Measurements from ENCODE around the gene GRIN3B.

The GRIN3B gene

GRCh38 chr19:991174-991931 lies 8.9 kb upstream of the GRIN3B start:
- DNase-seq (ENCODE audit: low spot score): no peak

- no peak for DNase-seq (ENCODE audit: low spot score)
Observed at GRCh38 chr19:991932-992669, 8.1 kb upstream of the GRIN3B start.

GRCh38 chr19:992670-993055 lies 7.6 kb upstream of the GRIN3B start:
- no peak for DNase-seq (ENCODE audit: low spot score)

GRCh38 chr19:993361-993830 lies 6.8 kb upstream of the GRIN3B start:
- DNase-seq (ENCODE audit: low spot score): no peak

- no peak for DNase-seq (ENCODE audit: low spot score)
Observed at GRCh38 chr19:993831-994393, 6.3 kb upstream of the GRIN3B start.

- no peak for DNase-seq (ENCODE audit: low spot score)
Observed at GRCh38 chr19:994516-994915, 5.7 kb upstream of the GRIN3B start.

GRCh38 chr19:995051-995827 lies 5.0 kb upstream of the GRIN3B start:
- no peak for DNase-seq (ENCODE audit: low spot score)

GRCh38 chr19:996051-996838 lies 4.0 kb upstream of the GRIN3B start:
- no peak for DNase-seq (ENCODE audit: low spot score)

GRCh38 chr19:998064-998463 lies 2.2 kb upstream of the GRIN3B start:
- DNase-seq (ENCODE audit: low spot score): no peak

- no peak for DNase-seq (ENCODE audit: low spot score)
Observed at GRCh38 chr19:999379-999719, 870 bp upstream of the GRIN3B start.

GRCh38 chr19:1000591-1001537 lies 645 bp downstream of the GRIN3B start:
- peak; percentile 67 for DNase-seq (ENCODE audit: low spot score)

GRCh38 chr19:1001538-1002166 lies 1.4 kb downstream of the GRIN3B start:
- peak; percentile 80 for DNase-seq (ENCODE audit: low spot score)

GRCh38 chr19:1002600-1002999 lies 2.4 kb downstream of the GRIN3B start:
- DNase-seq (ENCODE audit: low spot score): no peak

GRCh38 chr19:1003283-1003682 lies 3.1 kb downstream of the GRIN3B start:
- DNase-seq (ENCODE audit: low spot score): no peak

GRCh38 chr19:1004204-1004802 lies 4.1 kb downstream of the GRIN3B start:
- DNase-seq (ENCODE audit: low spot score): no peak

- DNase-seq (ENCODE audit: low spot score): no peak
Observed at GRCh38 chr19:1004803-1005664, 4.8 kb downstream of the GRIN3B start.

GRCh38 chr19:1006711-1007398 lies 6.6 kb downstream of the GRIN3B start:
- no peak for DNase-seq (ENCODE audit: low spot score)
